Activated CD8-positive, alpha-beta memory T cell treated with anti-CD3 and anti-CD28 coated beads, Interleukin-2, amount 10 ng/mL, durations not matched to agents 7 days and 5 days (primary cell): ENCODE data around the gene FAM193A. TPM values are rescaled to one million over a fixed set of nuclear protein-coding genes. Genes with fewer than 3 reads are reported as not detected.
"Not testable (repeated sequence)": the region's sequence is repeated elsewhere in the genome, so short reads cannot be mapped to it uniquely, and the experiment has no call there.

ENCODE experiments used
- ATAC-seq: fragments of 150-1000 bp; cut with Tn5 transposase; one replicate; pipeline ENCODE4 v1.10.0; 2021; ENCODE audit warnings: moderate library complexity
- CTCF ChIA-PET: fragments of 350-600 bp; sonication (Branson Sonifier 250); formaldehyde crosslinking; loops from one replicate; lab custom pipeline; 2021; ENCODE audit warnings: antibody characterized with exemption; lab: Charles Lee
- DNase-seq: peaks from one replicate; pipeline ENCODE4 v3.0.0-alpha.2; 2020
- H3K27ac Mint-ChIP-seq: one replicate; pipeline ENCODE4 v1.8.0; 2021; ENCODE audit warnings: mild to moderate bottlenecking, mixed read lengths
- H3K27me3 Mint-ChIP-seq: one replicate; pipeline ENCODE4 v1.8.0; 2021; ENCODE audit warnings: mixed read lengths
- H3K36me3 Mint-ChIP-seq: one replicate; pipeline ENCODE4 v1.8.0; 2021; ENCODE audit warnings: mild to moderate bottlenecking, mixed read lengths
- H3K4me1 Mint-ChIP-seq: one replicate; pipeline ENCODE4 v1.8.0; 2021; ENCODE audit warnings: mixed read lengths
- H3K4me3 Mint-ChIP-seq: one replicate; pipeline ENCODE4 v1.8.0; 2021; ENCODE audit warnings: mild to moderate bottlenecking, moderate library complexity, mixed read lengths
- H3K9me3 Mint-ChIP-seq: one replicate; pipeline ENCODE4 v1.8.0; 2022; ENCODE audit warnings: low read depth, mixed read lengths
- total RNA-seq, 2 experiments: library from RNA; stranded (reverse); gene quantifications; one replicate each; pipeline ENCODE4 v1.2.3, GENCODE V29; 2021

The FAM193A gene
- total RNA-seq, 2 experiments from 2014 or later: 30.0 to 37.9 TPM

- H3K27ac Mint-ChIP-seq: peak overlapping the region; percentile 88
- no peaks in the 10 kb centered on the region for H3K27me3 Mint-ChIP-seq
- peak overlapping the region; percentile 74 for H3K4me3 Mint-ChIP-seq
- DNase-seq: no peak
- CTCF ChIA-PET: interaction anchor here (0.6 kb wide), 1 partner anchor 200 kb away, joined by 3 read pairs; no protein-coding TSS in a partner anchor
- peaks cover 38% of the 10 kb centered on the region for H3K36me3 Mint-ChIP-seq
- H3K4me1 Mint-ChIP-seq: peaks cover 36% of the 10 kb centered on the region
- ATAC-seq: peak; percentile 25
- H3K9me3 Mint-ChIP-seq: no peaks in the 10 kb centered on the region
Measured at GRCh38 chr4:2666722-2667247, 130.3 kb downstream of the FAM193A start.

- no peak for DNase-seq
- peak overlapping the region; percentile 74 for H3K4me3 Mint-ChIP-seq
- no peaks in the 10 kb centered on the region for H3K27me3 Mint-ChIP-seq
- no peaks in the 10 kb centered on the region for H3K9me3 Mint-ChIP-seq
- ATAC-seq: peak; percentile 35
- peaks cover 43% of the 10 kb centered on the region for H3K36me3 Mint-ChIP-seq
- H3K27ac Mint-ChIP-seq: peak overlapping the region; percentile 88
- CTCF ChIA-PET: interaction anchor here (0.6 kb wide), 1 partner anchor 199 kb away, joined by 3 read pairs; no protein-coding TSS in a partner anchor
- peaks cover 36% of the 10 kb centered on the region for H3K4me1 Mint-ChIP-seq
Measured at GRCh38 chr4:2667428-2667827, 131.0 kb downstream of the FAM193A start.

- CTCF ChIA-PET: no interaction called here
- H3K27ac Mint-ChIP-seq: peak overlapping the region; percentile 31
- DNase-seq: no peak
- H3K4me3 Mint-ChIP-seq: no peak overlapping the region
- peaks cover 45% of the 10 kb centered on the region for H3K36me3 Mint-ChIP-seq
- H3K27me3 Mint-ChIP-seq: no peaks in the 10 kb centered on the region
- H3K9me3 Mint-ChIP-seq: no peaks in the 10 kb centered on the region
- ATAC-seq: no peak
- H3K4me1 Mint-ChIP-seq: peaks cover 37% of the 10 kb centered on the region
Measured at GRCh38 chr4:2671267-2671895, 134.9 kb downstream of the FAM193A start.

- Mint-ChIP-seq H3K9me3 (no peaks in the 10 kb centered on the region), H3K4me1 (peaks cover 34% of the 10 kb centered on the region), H3K36me3 (peaks cover 46% of the 10 kb centered on the region), H3K4me3 (no peak overlapping the region), H3K27ac (no peak overlapping the region), H3K27me3 (no peaks in the 10 kb centered on the region)
- CTCF ChIA-PET: no interaction called here
- no peak for ATAC-seq
- no peak for DNase-seq
Measured at GRCh38 chr4:2672082-2672481, 135.6 kb downstream of the FAM193A start.

- no peaks in the 10 kb centered on the region for H3K27me3 Mint-ChIP-seq
- H3K9me3 Mint-ChIP-seq: no peaks in the 10 kb centered on the region
- CTCF ChIA-PET: interaction anchor here (0.7 to 1.1 kb wide), 3 partner anchors 13 to 59 kb away, joined by 3 to 6 read pairs (median 4); no protein-coding TSS in a partner anchor
- no peak for DNase-seq
- peaks cover 30% of the 10 kb centered on the region for H3K4me1 Mint-ChIP-seq
- no peak overlapping the region for H3K4me3 Mint-ChIP-seq
- no peak overlapping the region for H3K27ac Mint-ChIP-seq
- ATAC-seq: no peak
- H3K36me3 Mint-ChIP-seq: peaks cover 48% of the 10 kb centered on the region
Measured at GRCh38 chr4:2672700-2673099, 136.3 kb downstream of the FAM193A start.

- DNase-seq: no peak
- CTCF ChIA-PET: interaction anchor here (0.7 to 1.1 kb wide), 3 partner anchors 12 to 58 kb away, joined by 3 to 6 read pairs (median 4); no protein-coding TSS in a partner anchor
- ATAC-seq: no peak
Measured at GRCh38 chr4:2673157-2673556, 136.7 kb downstream of the FAM193A start.

GRCh38 chr4:2679762-2680161 lies 143.3 kb downstream of the FAM193A start:
- ATAC-seq, DNase-seq, H3K27ac Mint-ChIP-seq, H3K9me3 Mint-ChIP-seq, H3K27me3 Mint-ChIP-seq, H3K4me3 Mint-ChIP-seq, CTCF ChIA-PET: not testable (repeated sequence)
- Mint-ChIP-seq H3K36me3 (peaks cover 68% of the 10 kb centered on the region), H3K4me1 (peaks cover 15% of the 10 kb centered on the region)

More at GRCh38 chr4:2673157-2673556, 136.7 kb downstream of the FAM193A start:
- Mint-ChIP-seq H3K27me3 (no peaks in the 10 kb centered on the region), H3K4me3 (no peak overlapping the region), H3K36me3 (peaks cover 50% of the 10 kb centered on the region), H3K9me3 (no peaks in the 10 kb centered on the region), H3K27ac (no peak overlapping the region), H3K4me1 (peaks cover 28% of the 10 kb centered on the region)

- no peaks in the 10 kb centered on the region for H3K27me3 Mint-ChIP-seq
- H3K9me3 Mint-ChIP-seq: no peaks in the 10 kb centered on the region
- peaks cover under 1% of the 10 kb centered on the region for H3K4me1 Mint-ChIP-seq
- no peak overlapping the region for H3K4me3 Mint-ChIP-seq
- H3K36me3 Mint-ChIP-seq: peaks cover 46% of the 10 kb centered on the region
- CTCF ChIA-PET: no interaction called here
- no peak overlapping the region for H3K27ac Mint-ChIP-seq
- no peak for DNase-seq
- no peak for ATAC-seq
Measured at GRCh38 chr4:2684486-2684885, 148.0 kb downstream of the FAM193A start.

GRCh38 chr4:2685541-2685940 lies 149.1 kb downstream of the FAM193A start:
- CTCF ChIA-PET: interaction anchor here (1.4 to 1.6 kb wide), 2 partner anchors 10 to 13 kb away, joined by 4 to 6 read pairs; no protein-coding TSS in a partner anchor
- DNase-seq (no peak), ATAC-seq (no peak)
- H3K9me3 Mint-ChIP-seq: no peaks in the 10 kb centered on the region
- peaks cover 11% of the 10 kb centered on the region for H3K4me1 Mint-ChIP-seq
- peaks cover 46% of the 10 kb centered on the region for H3K36me3 Mint-ChIP-seq
- H3K4me3 Mint-ChIP-seq: no peak overlapping the region
- H3K27ac Mint-ChIP-seq: no peak overlapping the region
- no peaks in the 10 kb centered on the region for H3K27me3 Mint-ChIP-seq

- Mint-ChIP-seq H3K4me3 (no peak overlapping the region), H3K9me3 (no peaks in the 10 kb centered on the region), H3K27ac (no peak overlapping the region), H3K36me3 (peaks cover 46% of the 10 kb centered on the region), H3K4me1 (peaks cover 17% of the 10 kb centered on the region), H3K27me3 (no peaks in the 10 kb centered on the region)
- no peak for DNase-seq
- CTCF ChIA-PET: interaction anchor here (1.6 kb wide), 1 partner anchor 11 kb away, joined by 4 read pairs; no protein-coding TSS in a partner anchor
- ATAC-seq: no peak
Measured at GRCh38 chr4:2686379-2687265, 150.2 kb downstream of the FAM193A start.

- Mint-ChIP-seq H3K36me3 (peaks cover 42% of the 10 kb centered on the region), H3K4me3 (no peak overlapping the region), H3K9me3 (no peaks in the 10 kb centered on the region), H3K4me1 (peaks cover 20% of the 10 kb centered on the region), H3K27ac (no peak overlapping the region), H3K27me3 (no peaks in the 10 kb centered on the region)
- DNase-seq: no peak
- CTCF ChIA-PET: no interaction called here
- no peak for ATAC-seq
Measured at GRCh38 chr4:2688281-2688680, 151.8 kb downstream of the FAM193A start.

- DNase-seq: no peak
- Mint-ChIP-seq H3K9me3 (no peaks in the 10 kb centered on the region), H3K4me3 (no peak overlapping the region), H3K36me3 (peaks cover 43% of the 10 kb centered on the region), H3K4me1 (peaks cover 20% of the 10 kb centered on the region), H3K27me3 (no peaks in the 10 kb centered on the region), H3K27ac (no peak overlapping the region)
- CTCF ChIA-PET: no interaction called here
- no peak for ATAC-seq
Measured at GRCh38 chr4:2688697-2689096, 152.2 kb downstream of the FAM193A start.

GRCh38 chr4:2689114-2689513 lies 152.7 kb downstream of the FAM193A start:
- Mint-ChIP-seq H3K27me3 (no peaks in the 10 kb centered on the region), H3K9me3 (no peaks in the 10 kb centered on the region), H3K27ac (no peak overlapping the region), H3K4me3 (no peak overlapping the region), H3K4me1 (peaks cover 20% of the 10 kb centered on the region), H3K36me3 (peaks cover 42% of the 10 kb centered on the region)
- ATAC-seq (no peak), DNase-seq (no peak)
- CTCF ChIA-PET: no interaction called here
